ENCODE data around the gene TAGAP.
A peak's percentile ranks its signal among the peaks of the same experiment; 100 is the strongest.
"Not testable (repeated sequence)": the region's sequence is repeated elsewhere in the genome, so short reads cannot be mapped to it uniquely, and the experiment has no call there.

TAGAP gene

GRCh38 chr6:159005436-159005835 lies 39.4 kb downstream of the TAGAP start:
- no peak for DNase-seq

GRCh38 chr6:159004592-159004991 lies 40.2 kb downstream of the TAGAP start:
- no peak for DNase-seq

GRCh38 chr6:159002432-159003155 lies 42.2 kb downstream of the TAGAP start:
- no peak for DNase-seq

GRCh38 chr6:158999666-159000403 lies 45.0 kb downstream of the TAGAP start, which contains the start of gene RSPH3:
Gene RSPH3, minus strand, starts transcription at chr6:159000202. Its CDS starts 652 bp downstream, at chr6:158999550.
- peak; percentile 98 for DNase-seq

- no peak for DNase-seq
Observed at GRCh38 chr6:158999154-158999665, 45.6 kb downstream of the TAGAP start.

GRCh38 chr6:158996856-158997255 lies 47.9 kb downstream of the TAGAP start:
- peak in 1 of 2 experiments; percentile 67 for DNase-seq

GRCh38 chr6:158993639-158994038 lies 51.2 kb downstream of the TAGAP start:
- DNase-seq: no peak

- no peak for DNase-seq
Observed at GRCh38 chr6:158991017-158991723, 53.6 kb downstream of the TAGAP start.

GRCh38 chr6:158989711-158990110 lies 55.1 kb downstream of the TAGAP start:
- not testable (repeated sequence) for DNase-seq

GRCh38 chr6:158988477-158988876 lies 56.3 kb downstream of the TAGAP start:
- no peak for DNase-seq

- no peak for DNase-seq
Observed at GRCh38 chr6:158987657-158988056, 57.1 kb downstream of the TAGAP start.

Measured in NCI-H524 (cell line).